Memory B cell (primary cell): ENCODE data around the gene TTYH3.
"Not testable (repeated sequence)": the region's sequence is repeated elsewhere in the genome, so short reads cannot be mapped to it uniquely, and the experiment has no call there.

Experiments
- ATAC-seq: fragments of 150-1000 bp; cut with Tn5 transposase; 2 replicates; pipeline ENCODE4 v1.10.0; 2021; ENCODE audit warnings: low read depth, mild to moderate bottlenecking, moderate library complexity
- DNase-seq, 2 donors: peaks; one replicate each; pipeline ENCODE4 v3.0.0; 2022; ENCODE audit warnings: low spot score in 2 of 2
- H3K27ac Mint-ChIP-seq: one replicate; pipeline ENCODE4 v1.8.0; 2022; ENCODE audit warnings: mild to moderate bottlenecking, moderate library complexity, mixed read lengths
- H3K27me3 Mint-ChIP-seq: one replicate; pipeline ENCODE4 v1.8.0; 2022; ENCODE audit warnings: mixed read lengths
- H3K36me3 Mint-ChIP-seq: one replicate; pipeline ENCODE4 v1.8.0; 2022; ENCODE audit warnings: mild to moderate bottlenecking, mixed read lengths
- H3K4me1 Mint-ChIP-seq: one replicate; pipeline ENCODE4 v1.8.0; 2022; ENCODE audit warnings: mixed read lengths
- H3K4me3 Mint-ChIP-seq: one replicate; pipeline ENCODE4 v1.8.0; 2022; ENCODE audit warnings: mild to moderate bottlenecking, moderate library complexity, mixed read lengths
- H3K9me3 Mint-ChIP-seq: one replicate; pipeline ENCODE4 v1.8.0; 2022; ENCODE audit warnings: mixed read lengths

The TTYH3 gene

GRCh38 chr7:2662273-2663120 is 30.7 kb downstream of the TTYH3 start:
- no peak for ATAC-seq
- peaks cover 5% of the 10 kb centered on the region for H3K27me3 Mint-ChIP-seq

GRCh38 chr7:2663121-2663886 is 31.5 kb downstream of the TTYH3 start:
- Mint-ChIP-seq H3K4me3 (no peak overlapping the region), H3K4me1 (peaks cover 2% of the 10 kb centered on the region), H3K9me3 (no peaks in the 10 kb centered on the region), H3K36me3 (peaks cover 7% of the 10 kb centered on the region), H3K27me3 (peaks cover 11% of the 10 kb centered on the region), H3K27ac (no peak overlapping the region)
- DNase-seq (no peak), ATAC-seq (no peak)

More at GRCh38 chr7:2662273-2663120, 30.7 kb downstream of the TTYH3 start:
- Mint-ChIP-seq H3K27ac (no peak overlapping the region), H3K4me1 (peaks cover 2% of the 10 kb centered on the region), H3K4me3 (no peak overlapping the region), H3K36me3 (peaks cover 7% of the 10 kb centered on the region), H3K9me3 (no peaks in the 10 kb centered on the region)
- DNase-seq = no peak

- H3K27me3 Mint-ChIP-seq = peaks cover 13% of the 10 kb centered on the region
- no peak overlapping the region for H3K4me3 Mint-ChIP-seq
Measured at GRCh38 chr7:2663960-2664359, 32.2 kb downstream of the TTYH3 start.

GRCh38 chr7:2665359-2665791 is 33.6 kb downstream of the TTYH3 start:
- ATAC-seq = no peak
- Mint-ChIP-seq H3K4me3 (no peak overlapping the region), H3K27me3 (peaks cover 19% of the 10 kb centered on the region), H3K27ac (no peak overlapping the region), H3K9me3 (no peaks in the 10 kb centered on the region), H3K36me3 (peaks cover 7% of the 10 kb centered on the region), H3K4me1 (peaks cover 8% of the 10 kb centered on the region)
- no peak for DNase-seq

More at GRCh38 chr7:2663960-2664359, 32.2 kb downstream of the TTYH3 start:
- DNase-seq (no peak), ATAC-seq (no peak)
- Mint-ChIP-seq H3K9me3 (no peaks in the 10 kb centered on the region), H3K27ac (no peak overlapping the region), H3K4me1 (peaks cover 2% of the 10 kb centered on the region), H3K36me3 (peaks cover 7% of the 10 kb centered on the region)

DNA sequence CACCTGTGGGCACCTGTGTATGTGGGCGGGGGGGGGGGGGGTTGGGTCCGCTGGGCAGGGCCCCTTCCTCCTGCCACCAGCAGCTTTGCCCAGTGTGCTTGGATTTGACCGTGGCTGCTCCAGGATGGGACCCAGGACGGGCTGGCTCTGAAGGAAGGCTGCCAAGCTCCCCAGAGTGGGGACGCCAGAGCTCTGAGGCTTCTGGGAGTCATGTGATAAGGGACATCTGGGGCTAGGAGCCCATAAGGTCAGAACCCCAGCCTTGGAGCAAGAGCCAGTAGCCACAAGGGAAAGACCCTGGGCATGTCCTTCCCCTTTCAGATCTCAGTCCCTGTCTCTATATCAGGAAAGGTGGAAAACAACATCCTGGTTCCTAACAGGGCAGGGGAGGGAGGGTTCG is 34.4 kb downstream of the TTYH3 start:
- H3K36me3 Mint-ChIP-seq = peaks cover 7% of the 10 kb centered on the region
- H3K27ac Mint-ChIP-seq = no peak overlapping the region
- peaks cover 19% of the 10 kb centered on the region for H3K27me3 Mint-ChIP-seq
- DNase-seq = no peak
- H3K4me1 Mint-ChIP-seq = peaks cover 13% of the 10 kb centered on the region
- no peak for ATAC-seq
- no peak overlapping the region for H3K4me3 Mint-ChIP-seq
- no peaks in the 10 kb centered on the region for H3K9me3 Mint-ChIP-seq

DNA sequence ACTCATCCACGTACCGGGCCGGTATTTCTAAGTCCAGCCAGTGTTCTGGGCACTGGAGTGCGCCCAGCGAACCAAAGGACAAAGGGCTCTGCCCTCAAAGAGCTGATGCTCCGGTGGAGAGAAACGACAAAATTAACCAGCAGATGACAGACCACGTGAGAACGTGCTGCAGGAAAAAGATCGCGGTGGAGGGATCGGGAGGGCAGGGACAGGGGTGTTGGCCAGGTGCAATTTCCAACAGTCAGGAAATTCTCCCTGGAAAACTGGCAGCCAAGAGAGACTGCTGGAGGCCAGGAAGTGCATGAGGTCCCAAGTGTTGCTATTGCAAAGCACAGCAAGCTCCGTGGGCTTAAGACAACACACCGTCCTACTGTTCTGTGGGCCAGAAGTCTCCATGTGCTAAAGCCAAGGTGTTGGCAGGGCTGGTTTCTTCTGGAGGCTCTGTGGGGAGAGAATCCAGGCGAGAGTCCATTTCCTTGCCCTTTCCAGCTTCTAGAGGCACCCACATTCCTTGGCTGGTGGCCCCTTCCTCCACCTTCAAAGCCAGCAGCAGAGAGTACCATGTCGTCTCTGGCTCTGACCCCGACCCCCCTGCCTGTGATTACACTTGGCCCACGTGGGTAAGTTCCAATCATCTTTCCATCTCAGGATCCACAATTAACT is 34.9 kb downstream of the TTYH3 start:
- no peak overlapping the region for H3K4me3 Mint-ChIP-seq
- DNase-seq = no peak
- H3K4me1 Mint-ChIP-seq = peaks cover 14% of the 10 kb centered on the region
- no peaks in the 10 kb centered on the region for H3K9me3 Mint-ChIP-seq
- H3K36me3 Mint-ChIP-seq = peaks cover 7% of the 10 kb centered on the region
- no peak overlapping the region for H3K27ac Mint-ChIP-seq
- H3K27me3 Mint-ChIP-seq = peaks cover 19% of the 10 kb centered on the region
- no peak for ATAC-seq

GRCh38 chr7:2667843-2668242 is 36.1 kb downstream of the TTYH3 start:
- DNase-seq (no peak), ATAC-seq (no peak)
- no peak overlapping the region for H3K4me3 Mint-ChIP-seq
- H3K27me3 Mint-ChIP-seq = peaks cover 19% of the 10 kb centered on the region
- H3K36me3 Mint-ChIP-seq = no peaks in the 10 kb centered on the region
- H3K27ac Mint-ChIP-seq = no peak overlapping the region
- no peaks in the 10 kb centered on the region for H3K9me3 Mint-ChIP-seq
- peaks cover 11% of the 10 kb centered on the region for H3K4me1 Mint-ChIP-seq

- H3K27me3 Mint-ChIP-seq = peaks cover 19% of the 10 kb centered on the region
Measured at GRCh38 chr7:2668401-2668800, 36.6 kb downstream of the TTYH3 start.

GRCh38 chr7:2670171-2670570 is 38.4 kb downstream of the TTYH3 start:
- ATAC-seq (no peak), DNase-seq (no peak)
- no peak overlapping the region for H3K4me3 Mint-ChIP-seq
- H3K9me3 Mint-ChIP-seq = peaks cover 2% of the 10 kb centered on the region
- no peak overlapping the region for H3K27ac Mint-ChIP-seq
- peaks cover 19% of the 10 kb centered on the region for H3K27me3 Mint-ChIP-seq
- H3K36me3 Mint-ChIP-seq = no peaks in the 10 kb centered on the region
- H3K4me1 Mint-ChIP-seq = peaks cover 11% of the 10 kb centered on the region

More at GRCh38 chr7:2668401-2668800, 36.6 kb downstream of the TTYH3 start:
- ATAC-seq = no peak
- no peak overlapping the region for H3K4me3 Mint-ChIP-seq
- H3K4me1 Mint-ChIP-seq = peaks cover 11% of the 10 kb centered on the region
- H3K36me3 Mint-ChIP-seq = no peaks in the 10 kb centered on the region
- no peak overlapping the region for H3K27ac Mint-ChIP-seq
- no peaks in the 10 kb centered on the region for H3K9me3 Mint-ChIP-seq
- DNase-seq = no peak

GRCh38 chr7:2670720-2671391 is 39.1 kb downstream of the TTYH3 start:
- peak overlapping the region; percentile 15 for H3K4me3 Mint-ChIP-seq
- H3K36me3 Mint-ChIP-seq = no peaks in the 10 kb centered on the region
- ATAC-seq (peak; percentile 94), DNase-seq (peak; percentile 57 to 60)
- H3K27me3 Mint-ChIP-seq = peaks cover 19% of the 10 kb centered on the region
- H3K4me1 Mint-ChIP-seq = peaks cover 11% of the 10 kb centered on the region
- H3K9me3 Mint-ChIP-seq = peaks cover 2% of the 10 kb centered on the region
- H3K27ac Mint-ChIP-seq = no peak overlapping the region

- not testable (repeated sequence) for H3K9me3 Mint-ChIP-seq, H3K27ac Mint-ChIP-seq, DNase-seq, ATAC-seq, H3K4me3 Mint-ChIP-seq, H3K27me3 Mint-ChIP-seq, H3K36me3 Mint-ChIP-seq
- H3K4me1 Mint-ChIP-seq = peaks cover 11% of the 10 kb centered on the region
Measured at GRCh38 chr7:2673214-2673613, 41.4 kb downstream of the TTYH3 start.

- Mint-ChIP-seq H3K4me1 (peaks cover 11% of the 10 kb centered on the region), H3K27me3 (peaks cover 6% of the 10 kb centered on the region), H3K36me3 (no peaks in the 10 kb centered on the region), H3K9me3 (peaks cover 2% of the 10 kb centered on the region), H3K27ac (no peak overlapping the region), H3K4me3 (no peak overlapping the region)
- ATAC-seq (no peak), DNase-seq (no peak)
Measured at GRCh38 chr7:2673934-2674333, 42.1 kb downstream of the TTYH3 start.

- Mint-ChIP-seq H3K4me1 (peaks cover 6% of the 10 kb centered on the region), H3K27ac (no peak overlapping the region), H3K36me3 (no peaks in the 10 kb centered on the region), H3K9me3 (peaks cover 2% of the 10 kb centered on the region), H3K4me3 (no peak overlapping the region), H3K27me3 (no peaks in the 10 kb centered on the region)
- DNase-seq = no peak
- ATAC-seq = no peak
Measured at GRCh38 chr7:2675256-2675764, 43.5 kb downstream of the TTYH3 start.
